LNCaP clone FGC (cell line): ENCODE results near the gene PDLIM5.

Source experiments
- DNase-seq: peaks from one replicate; pipeline ENCODE4 v3.0.0-alpha.2; 2011; ENCODE audit warnings: low read depth
- H3K4me3 ChIP-seq: 2 replicates; pipeline ENCODE4 v1.5.1; 2011; ENCODE audit warnings: mild to moderate bottlenecking, low read depth, low read length, control low read depth
- TF ChIP-seq, protein P1 (sequence below): IDR thresholded peaks from 2 replicates; pipeline ENCODE4 v1.5.1; 2012; ENCODE audit warnings: mild to moderate bottlenecking; ENCODE audit not compliant: control insufficient read depth, insufficient read depth; ENCODE audit errors: extremely low read depth

PDLIM5 gene

DNA sequence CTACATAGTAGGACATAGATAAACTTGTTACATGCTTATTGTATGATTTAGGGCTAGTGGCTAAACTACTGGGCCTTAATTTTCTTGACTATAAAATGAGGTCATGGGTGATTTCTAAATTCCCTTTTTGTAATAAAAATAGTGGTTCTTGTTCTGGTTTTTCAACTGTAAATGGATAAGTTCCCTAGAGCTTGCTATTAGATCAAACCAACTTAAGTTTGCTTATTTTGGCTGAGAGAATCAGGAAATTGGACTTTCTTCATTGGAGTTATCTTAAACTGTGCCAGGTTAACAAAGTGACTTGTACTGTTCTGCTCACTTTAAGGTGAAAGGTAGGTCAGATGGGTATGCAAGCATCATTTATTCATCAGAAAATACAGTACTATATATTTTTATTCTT, 78.3 kb downstream of the PDLIM5 start:
- H3K4me3 ChIP-seq, result no peak overlapping the region
- TF ChIP-seq, protein P1, sequence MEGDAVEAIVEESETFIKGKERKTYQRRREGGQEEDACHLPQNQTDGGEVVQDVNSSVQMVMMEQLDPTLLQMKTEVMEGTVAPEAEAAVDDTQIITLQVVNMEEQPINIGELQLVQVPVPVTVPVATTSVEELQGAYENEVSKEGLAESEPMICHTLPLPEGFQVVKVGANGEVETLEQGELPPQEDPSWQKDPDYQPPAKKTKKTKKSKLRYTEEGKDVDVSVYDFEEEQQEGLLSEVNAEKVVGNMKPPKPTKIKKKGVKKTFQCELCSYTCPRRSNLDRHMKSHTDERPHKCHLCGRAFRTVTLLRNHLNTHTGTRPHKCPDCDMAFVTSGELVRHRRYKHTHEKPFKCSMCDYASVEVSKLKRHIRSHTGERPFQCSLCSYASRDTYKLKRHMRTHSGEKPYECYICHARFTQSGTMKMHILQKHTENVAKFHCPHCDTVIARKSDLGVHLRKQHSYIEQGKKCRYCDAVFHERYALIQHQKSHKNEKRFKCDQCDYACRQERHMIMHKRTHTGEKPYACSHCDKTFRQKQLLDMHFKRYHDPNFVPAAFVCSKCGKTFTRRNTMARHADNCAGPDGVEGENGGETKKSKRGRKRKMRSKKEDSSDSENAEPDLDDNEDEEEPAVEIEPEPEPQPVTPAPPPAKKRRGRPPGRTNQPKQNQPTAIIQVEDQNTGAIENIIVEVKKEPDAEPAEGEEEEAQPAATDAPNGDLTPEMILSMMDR, result no peak
- peak; percentile 73 for DNase-seq

DNA sequence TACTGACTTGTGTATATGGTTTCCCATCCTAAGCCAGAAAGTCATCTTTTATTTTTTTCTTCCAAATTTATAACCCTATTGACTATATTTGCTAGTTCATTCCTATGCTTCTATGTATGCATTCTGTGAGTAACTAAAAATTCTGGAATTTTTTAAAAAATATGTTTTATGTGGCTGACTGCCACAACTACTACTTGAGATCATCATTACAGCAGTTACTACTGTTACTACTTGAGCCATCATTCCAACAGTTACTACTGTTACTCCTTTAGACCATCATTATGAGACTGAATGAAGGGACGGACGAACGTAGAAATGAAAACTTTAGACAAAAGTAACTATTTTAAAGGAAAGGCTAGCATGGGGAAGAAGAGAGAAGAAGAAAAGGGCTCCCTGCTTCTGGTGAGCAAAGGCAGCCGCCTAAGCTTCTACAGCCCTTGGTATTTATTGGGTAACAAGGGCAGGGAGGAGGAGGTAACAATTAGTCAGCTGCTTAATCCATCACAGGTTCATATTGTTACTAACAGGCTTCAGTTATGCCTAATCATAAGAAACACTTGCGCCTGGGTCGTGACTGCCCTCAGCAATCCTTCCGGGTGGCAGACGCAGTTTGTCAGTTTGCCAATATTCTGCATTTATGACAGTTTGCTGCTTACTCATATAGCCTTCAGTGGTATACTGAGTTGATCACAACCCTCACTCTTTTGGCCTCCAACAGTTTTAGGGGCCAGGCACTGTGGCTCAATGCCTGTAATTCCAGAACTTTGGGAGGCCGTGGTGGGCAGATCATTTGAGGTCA, 80.4 kb downstream of the PDLIM5 start:
- H3K4me3 ChIP-seq, result no peak overlapping the region
- no peak for DNase-seq
- TF ChIP-seq, protein P1, result no peak

DNA sequence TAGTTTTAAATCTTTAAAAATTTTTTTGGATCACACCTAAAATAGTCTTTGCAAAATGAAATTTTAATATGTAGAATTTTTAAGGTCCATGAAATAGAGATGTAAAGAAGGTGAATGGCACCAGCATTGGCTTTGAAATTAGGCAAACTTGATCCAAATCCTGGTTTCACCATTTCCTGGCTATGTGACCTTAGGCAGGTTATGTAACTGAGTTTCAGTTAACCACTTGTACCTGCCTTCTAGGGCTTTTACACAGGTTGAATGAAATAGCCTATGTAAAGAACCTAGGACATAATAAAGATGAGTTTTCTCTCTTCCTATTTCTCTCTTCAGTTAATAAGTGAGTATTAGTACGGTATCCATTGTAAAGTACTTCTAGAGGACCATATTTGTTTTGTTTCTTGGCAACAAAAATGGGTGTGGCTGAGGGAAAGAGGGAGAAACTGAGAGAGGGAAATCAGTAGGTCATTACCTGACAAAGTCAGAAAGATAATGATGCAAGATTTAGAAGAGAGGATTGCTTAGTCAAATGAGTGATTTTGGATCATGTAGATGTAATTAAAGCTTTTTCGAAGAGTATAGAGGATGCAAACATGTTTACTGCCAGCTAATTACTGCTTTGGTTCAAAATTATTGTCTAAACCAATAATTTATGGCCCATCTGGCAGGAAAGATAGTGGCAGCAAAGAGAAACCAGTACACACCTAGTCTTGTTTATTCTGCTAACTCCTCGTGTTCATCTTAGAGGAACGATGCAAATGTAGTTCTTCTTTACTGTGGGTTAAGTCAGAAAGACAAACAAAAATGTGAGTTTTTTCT, 81.9 kb downstream of the PDLIM5 start:
- no peak for DNase-seq
- H3K4me3 ChIP-seq, result no peak overlapping the region
- TF ChIP-seq, protein P1, result no peak

DNA sequence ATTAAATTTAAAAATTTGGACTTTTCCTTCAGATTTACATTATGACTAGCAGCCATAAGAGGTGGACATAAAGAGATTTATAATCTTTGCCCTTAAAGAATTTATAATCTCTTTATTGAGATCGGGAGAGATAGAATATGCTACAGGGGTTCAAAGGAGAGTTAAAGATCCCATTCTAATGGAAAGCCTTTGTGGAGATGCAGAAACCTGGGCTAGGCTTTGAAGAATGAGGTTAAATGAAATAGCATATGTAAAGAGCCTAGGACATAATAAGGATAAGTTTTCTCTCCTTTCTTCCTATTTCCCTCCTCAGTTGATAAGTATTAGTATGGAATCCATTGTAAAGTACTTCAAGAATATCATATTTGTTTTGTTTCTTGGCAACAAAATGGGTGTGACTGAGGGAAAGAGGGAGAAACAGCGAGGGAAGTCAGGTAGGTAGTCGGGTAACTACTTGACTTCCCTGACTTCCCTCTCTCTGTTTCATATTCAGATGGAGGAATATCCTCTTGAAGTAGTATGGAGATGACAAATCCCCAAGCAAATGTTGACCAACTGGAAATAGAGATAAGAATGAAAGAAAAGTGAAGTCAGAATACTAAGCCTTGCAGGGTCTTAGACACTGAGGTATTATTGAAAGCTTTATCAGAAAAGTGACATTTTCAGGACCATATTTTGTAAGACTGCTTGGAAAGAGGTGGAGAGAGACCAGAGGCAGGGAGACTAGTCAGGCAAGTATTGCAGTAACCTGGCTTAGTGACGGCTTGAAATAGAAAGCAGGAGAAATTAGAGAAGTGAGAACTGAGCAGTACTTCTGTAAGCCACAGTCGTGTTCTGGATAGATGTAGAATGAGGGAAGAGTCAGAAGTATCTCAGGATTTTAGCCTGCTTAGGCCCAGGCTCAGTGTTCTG, 82.9 kb downstream of the PDLIM5 start:
- TF ChIP-seq, protein P1, result no peak
- no peak overlapping the region for H3K4me3 ChIP-seq
- no peak for DNase-seq

DNA sequence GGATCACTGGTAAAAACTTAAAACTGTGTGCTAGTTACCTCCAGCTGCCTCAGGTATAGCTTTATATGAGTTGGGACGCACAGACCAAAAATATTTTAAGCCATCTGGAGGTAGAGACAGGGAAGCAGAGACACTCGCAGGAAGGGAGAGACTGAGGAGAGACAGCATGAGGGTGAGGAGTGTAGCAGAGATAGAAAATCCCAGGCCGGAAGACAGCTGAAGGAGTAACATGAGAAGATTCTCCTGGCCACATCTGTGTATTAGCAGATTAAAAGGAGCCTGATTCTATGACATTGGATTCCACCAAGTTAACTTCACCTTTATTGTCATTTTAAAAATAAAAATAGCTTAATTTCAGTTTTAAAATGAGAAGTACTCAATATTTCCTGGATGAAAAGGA, 84.3 kb downstream of the PDLIM5 start:
- TF ChIP-seq, protein P1, result no peak
- H3K4me3 ChIP-seq, result no peak overlapping the region
- no peak for DNase-seq

DNA sequence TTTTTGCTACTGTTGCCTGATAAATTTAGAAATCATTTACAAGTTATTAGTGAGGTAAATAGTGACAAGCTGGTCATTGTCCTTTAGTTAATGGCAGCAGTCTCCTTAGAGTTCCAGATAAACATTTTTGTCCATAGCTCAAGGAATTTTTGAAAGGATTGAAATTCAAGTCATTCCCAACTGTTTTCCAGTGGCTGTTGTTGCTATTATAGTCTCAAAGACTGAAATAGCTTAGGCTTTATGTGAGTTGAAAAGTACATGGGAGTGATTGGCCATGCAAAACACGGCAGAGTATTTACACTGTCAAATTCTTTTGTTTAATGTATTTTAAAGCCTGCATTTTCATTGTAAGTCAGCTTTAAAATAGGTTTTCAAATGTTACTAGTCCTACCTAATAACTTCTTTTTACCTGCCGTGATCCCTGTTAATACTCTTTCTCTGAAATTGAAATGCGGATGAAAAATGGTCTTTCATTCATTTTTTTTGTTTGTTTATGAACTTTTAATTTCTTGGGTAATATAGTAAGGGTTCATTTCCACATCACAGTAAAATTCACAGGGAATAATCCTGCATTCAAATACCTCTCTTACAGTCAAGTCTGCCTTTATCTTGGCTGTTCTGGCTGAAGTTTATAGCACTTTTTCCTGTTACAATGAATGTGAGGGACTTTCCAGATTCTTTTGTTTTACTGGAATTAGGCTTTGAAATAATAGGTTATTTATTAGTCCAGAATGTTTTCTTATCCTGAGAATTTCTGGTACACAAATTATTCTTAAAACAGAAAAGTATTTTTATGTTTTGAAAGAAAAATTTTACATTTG, 85.1 kb downstream of the PDLIM5 start:
- DNase-seq, result no peak
- no peak overlapping the region for H3K4me3 ChIP-seq
- TF ChIP-seq, protein P1, result no peak
